ENCODE data around the gene APOBEC3G.

APOBEC3G gene

GRCh38 chr22:39092111-39092862 is 15.2 kb downstream of the APOBEC3G start:
- DNase-seq: no peak

- no peak for DNase-seq
These were observed 17.8 kb downstream of the APOBEC3G start for GRCh38 chr22:39094717-39095389.

GRCh38 chr22:39095971-39096370 is 18.9 kb downstream of the APOBEC3G start:
- no peak for DNase-seq

- DNase-seq: peak; percentile 55 to 68
These were observed 20.3 kb downstream of the APOBEC3G start, which contains the start of gene APOBEC3H for GRCh38 chr22:39097098-39098020. APOBEC3H (plus strand) TSS chr22:39097244; CDS start chr22:39100279, 3,035 bp downstream.

- DNase-seq: no peak
These were observed 21.0 kb downstream of the APOBEC3G start for GRCh38 chr22:39098026-39098425.

GRCh38 chr22:39098576-39098975 is 21.5 kb downstream of the APOBEC3G start:
- no peak for DNase-seq

GRCh38 chr22:39101226-39101625 is 24.2 kb downstream of the APOBEC3G start:
- no peak for DNase-seq

GRCh38 chr22:39103431-39103830 is 26.4 kb downstream of the APOBEC3G start:
- DNase-seq: no peak

GRCh38 chr22:39106326-39106725 is 29.3 kb downstream of the APOBEC3G start:
- DNase-seq: no peak

- DNase-seq: no peak
These were observed 31.4 kb downstream of the APOBEC3G start for GRCh38 chr22:39108487-39108886.

- DNase-seq: no peak
These were observed 32.3 kb downstream of the APOBEC3G start for GRCh38 chr22:39109361-39109760.

- no peak for DNase-seq
These were observed 33.8 kb downstream of the APOBEC3G start for GRCh38 chr22:39110631-39111561.

- DNase-seq: no peak
These were observed 37.0 kb downstream of the APOBEC3G start for GRCh38 chr22:39114112-39114511.

GRCh38 chr22:39115570-39115969 is 38.5 kb downstream of the APOBEC3G start:
- no peak for DNase-seq

GRCh38 chr22:39115977-39116621 is 39.0 kb downstream of the APOBEC3G start:
- no peak for DNase-seq

GRCh38 chr22:39117585-39118191 is 40.6 kb downstream of the APOBEC3G start:
- peak; percentile 54 to 55 for DNase-seq

GRCh38 chr22:39120983-39121382 is 43.9 kb downstream of the APOBEC3G start:
- DNase-seq: no peak

- DNase-seq: no peak
These were observed 45.8 kb downstream of the APOBEC3G start for GRCh38 chr22:39122772-39123470.

- peak in 1 of 2 donors; percentile 32 for DNase-seq
These were observed 46.9 kb downstream of the APOBEC3G start for GRCh38 chr22:39123751-39124581.

All from inflammatory macrophage (primary cell).